Neural progenitor cell (in vitro differentiated cells): Measurements from ENCODE around the gene DEUP1. TPM values are rescaled to one million over a fixed set of nuclear protein-coding genes. Genes with fewer than 3 reads are reported as not detected.
"Not testable (repeated sequence)": the region's sequence is repeated elsewhere in the genome, so short reads cannot be mapped to it uniquely, and the experiment has no call there.

Experiments
- DNase-seq: peaks from one replicate; pipeline ENCODE4 v3.0.0-alpha.2; 2016; ENCODE audit warnings: low spot score
- H2AFZ ChIP-seq: fragments of 200-600 bp; sonication (generic); replicated peaks from 2 replicates; pipeline ENCODE4 v1.6.1; 2016; ENCODE audit warnings: antibody characterized with exemption
- H3F3A ChIP-seq: fragments of 200-600 bp; sonication (generic); 2 replicates; pipeline ENCODE4 v1.6.1; 2016; ENCODE audit warnings: antibody characterized with exemption, low read depth
- H3K27ac ChIP-seq: fragments of 200-600 bp; sonication (generic); 2 replicates; pipeline ENCODE4 v1.5.1; 2016; ENCODE audit warnings: mild to moderate bottlenecking
- H3K27me3 ChIP-seq: fragments of 200-600 bp; sonication (generic); 2 replicates; pipeline ENCODE4 v1.6.1; 2016; ENCODE audit warnings: mild to moderate bottlenecking, moderate library complexity
- H3K36me3 ChIP-seq: fragments of 200-600 bp; sonication (generic); 2 replicates; pipeline ENCODE4 v1.5.1; 2016
- H3K4me1 ChIP-seq: fragments of 200-600 bp; sonication (generic); 2 replicates; pipeline ENCODE4 v1.6.1; 2016; ENCODE audit warnings: mixed run types
- H3K4me2 ChIP-seq: fragments of 200-600 bp; sonication (generic); 2 replicates; pipeline ENCODE4 v1.6.1; 2016
- H3K4me3 ChIP-seq: fragments of 200-600 bp; sonication (generic); 2 replicates; pipeline ENCODE4 v1.5.1; 2016
- H3K79me2 ChIP-seq: fragments of 200-600 bp; sonication (generic); 2 replicates; pipeline ENCODE4 v1.6.1; 2016; ENCODE audit warnings: low read depth
- H3K9ac ChIP-seq: fragments of 200-600 bp; sonication (generic); 2 replicates; pipeline ENCODE4 v1.6.1; 2016
- H3K9me3 ChIP-seq: fragments of 200-600 bp; sonication (generic); 2 replicates; pipeline ENCODE4 v1.5.1; 2016; ENCODE audit warnings: low read depth
- H4K20me1 ChIP-seq: fragments of 200-600 bp; sonication (generic); 2 replicates; pipeline ENCODE4 v1.6.1; 2016; ENCODE audit warnings: low read depth
- H3K27ac Mint-ChIP-seq: 3 replicates; pipeline ENCODE4 v1.8.0; 2021; ENCODE audit warnings: mixed read lengths
- H3K27me3 Mint-ChIP-seq: 2 replicates; pipeline ENCODE4 v1.8.0; 2022; ENCODE audit warnings: low read depth, mild to moderate bottlenecking, inconsistent platforms, moderate library complexity, mixed read lengths; ENCODE audit not compliant: insufficient read depth
- H3K36me3 Mint-ChIP-seq: 3 replicates; pipeline ENCODE4 v1.8.0; 2021; ENCODE audit warnings: mixed read lengths
- H3K4me1 Mint-ChIP-seq: 3 replicates; pipeline ENCODE4 v1.8.0; 2021; ENCODE audit warnings: mixed read lengths
- H3K4me3 Mint-ChIP-seq: 3 replicates; pipeline ENCODE4 v1.8.0; 2021; ENCODE audit warnings: mild to moderate bottlenecking, moderate library complexity, mixed read lengths
- H3K9me3 Mint-ChIP-seq: 3 replicates; pipeline ENCODE4 v1.8.0; 2020; ENCODE audit warnings: mixed read lengths
- CTCF ChIP-seq: fragments of 200-600 bp; sonication (generic); IDR thresholded peaks from 2 replicates; pipeline ENCODE4 v1.5.1; 2017; ENCODE audit warnings: antibody characterized with exemption, mild to moderate bottlenecking
- EZH2 ChIP-seq: fragments of 200-600 bp; sonication (generic); IDR thresholded peaks from 2 replicates; pipeline ENCODE4 v1.6.1; 2017; ENCODE audit warnings: antibody characterized with exemption, mild to moderate bottlenecking, moderate library complexity
- EZH2phosphoT487 ChIP-seq: fragments of 200-600 bp; sonication (generic); IDR thresholded peaks from 2 replicates; pipeline ENCODE4 v1.6.1; 2017; ENCODE audit warnings: antibody characterized with exemption
- total RNA-seq: library from RNA; depleted of rRNA; stranded (reverse); fragments of >200 nt; gene quantifications from 2 replicates; pipeline ENCODE4 v1.2.3, GENCODE V29; 2015; ENCODE audit warnings: low replicate concordance

DEUP1 gene
- total RNA-seq, 1 donor from 2014 or later = not detected

GRCh38 chr11:93411705-93412104 is 81.2 kb downstream of the DEUP1 start:
- Histone ChIP-seq H4K20me1 (no peaks in the 10 kb centered on the region), H3K27ac (no peak overlapping the region), H3K4me1 (peaks cover 25% of the 10 kb centered on the region), H3K4me2 (peak overlapping the region; percentile 58), H2AFZ (no peak overlapping the region), H3K27me3 (no peaks in the 10 kb centered on the region), H3F3A (no peaks in the 10 kb centered on the region), H3K9ac (no peak overlapping the region), H3K9me3 (no peaks in the 10 kb centered on the region), H3K4me3 (no peak overlapping the region), H3K36me3 (no peaks in the 10 kb centered on the region), H3K79me2 (no peaks in the 10 kb centered on the region)
- no peak for TF ChIP-seq CTCF
- TF ChIP-seq EZH2phosphoT487 = no peak
- no peak for TF ChIP-seq EZH2
- H3K27ac Mint-ChIP-seq = no peak overlapping the region
- DNase-seq = no peak
- no peaks in the 10 kb centered on the region for H3K27me3 Mint-ChIP-seq
- H3K4me3 Mint-ChIP-seq = no peak overlapping the region
- peaks cover 3% of the 10 kb centered on the region for H3K9me3 Mint-ChIP-seq
- peaks cover 16% of the 10 kb centered on the region for H3K4me1 Mint-ChIP-seq
- no peaks in the 10 kb centered on the region for H3K36me3 Mint-ChIP-seq

- Histone ChIP-seq H3F3A (no peaks in the 10 kb centered on the region), H3K9me3 (no peaks in the 10 kb centered on the region), H3K9ac (no peak overlapping the region), H3K4me1 (no peaks in the 10 kb centered on the region), H3K36me3 (no peaks in the 10 kb centered on the region), H3K4me3 (no peak overlapping the region), H3K4me2 (no peak overlapping the region), H3K27ac (no peak overlapping the region), H4K20me1 (no peaks in the 10 kb centered on the region), H3K27me3 (no peaks in the 10 kb centered on the region), H2AFZ (no peak overlapping the region), H3K79me2 (no peaks in the 10 kb centered on the region)
- Mint-ChIP-seq H3K36me3 (no peaks in the 10 kb centered on the region), H3K9me3 (no peaks in the 10 kb centered on the region), H3K4me3 (no peak overlapping the region), H3K27ac (no peak overlapping the region), H3K27me3 (no peaks in the 10 kb centered on the region), H3K4me1 (no peaks in the 10 kb centered on the region)
- no peak for DNase-seq
- TF ChIP-seq CTCF (no peak), EZH2phosphoT487 (no peak), EZH2 (no peak)
These were observed 101.7 kb downstream of the DEUP1 start for GRCh38 chr11:93432247-93432646.

GRCh38 chr11:93443232-93443631 is 112.7 kb downstream of the DEUP1 start:
- H3K4me1 ChIP-seq = peaks cover 13% of the 10 kb centered on the region
- not testable (repeated sequence) for DNase-seq, H3K9ac ChIP-seq, H3K27me3 Mint-ChIP-seq, H3K27ac ChIP-seq, H4K20me1 ChIP-seq, H2AFZ ChIP-seq, H3K27me3 ChIP-seq, H3K36me3 ChIP-seq, H3K4me3 Mint-ChIP-seq, H3K79me2 ChIP-seq, H3F3A ChIP-seq, H3K36me3 Mint-ChIP-seq, H3K27ac Mint-ChIP-seq, H3K4me3 ChIP-seq, H3K4me2 ChIP-seq, H3K9me3 ChIP-seq
- Mint-ChIP-seq H3K9me3 (peaks cover 24% of the 10 kb centered on the region), H3K4me1 (peaks cover 16% of the 10 kb centered on the region)

GRCh38 chr11:93444617-93445073 is 114.1 kb downstream of the DEUP1 start:
- peak overlapping the region; percentile 87 for H2AFZ ChIP-seq

More at GRCh38 chr11:93444617-93445073, 114.1 kb downstream of the DEUP1 start:
- TF ChIP-seq EZH2phosphoT487 = no peak
- no peak for TF ChIP-seq EZH2
- TF ChIP-seq CTCF = no peak
- no peak overlapping the region for H3K4me3 Mint-ChIP-seq
- Histone ChIP-seq H3K27ac (no peak overlapping the region), H4K20me1 (no peaks in the 10 kb centered on the region), H3K4me2 (peak overlapping the region; percentile 69), H3K36me3 (no peaks in the 10 kb centered on the region), H3K9me3 (no peaks in the 10 kb centered on the region), H3F3A (peaks cover 6% of the 10 kb centered on the region), H3K27me3 (no peaks in the 10 kb centered on the region), H3K4me1 (peaks cover 13% of the 10 kb centered on the region), H3K4me3 (no peak overlapping the region), H3K79me2 (no peaks in the 10 kb centered on the region), H3K9ac (no peak overlapping the region)
- peaks cover 16% of the 10 kb centered on the region for H3K4me1 Mint-ChIP-seq
- no peaks in the 10 kb centered on the region for H3K36me3 Mint-ChIP-seq
- DNase-seq = peak; percentile 90
- H3K9me3 Mint-ChIP-seq = peaks cover 19% of the 10 kb centered on the region
- H3K27me3 Mint-ChIP-seq = peaks cover 4% of the 10 kb centered on the region
- peak overlapping the region; percentile 66 for H3K27ac Mint-ChIP-seq
